GM21515 (cell line): ENCODE results near the gene PCA3.

ENCODE experiments used
- ATAC-seq: cut with Tn5 transposase; IDR thresholded peaks from one replicate; pipeline ENCODE4 v1.9.1; 2021; ENCODE audit not compliant: unreplicated experiment

PCA3 gene

DNA sequence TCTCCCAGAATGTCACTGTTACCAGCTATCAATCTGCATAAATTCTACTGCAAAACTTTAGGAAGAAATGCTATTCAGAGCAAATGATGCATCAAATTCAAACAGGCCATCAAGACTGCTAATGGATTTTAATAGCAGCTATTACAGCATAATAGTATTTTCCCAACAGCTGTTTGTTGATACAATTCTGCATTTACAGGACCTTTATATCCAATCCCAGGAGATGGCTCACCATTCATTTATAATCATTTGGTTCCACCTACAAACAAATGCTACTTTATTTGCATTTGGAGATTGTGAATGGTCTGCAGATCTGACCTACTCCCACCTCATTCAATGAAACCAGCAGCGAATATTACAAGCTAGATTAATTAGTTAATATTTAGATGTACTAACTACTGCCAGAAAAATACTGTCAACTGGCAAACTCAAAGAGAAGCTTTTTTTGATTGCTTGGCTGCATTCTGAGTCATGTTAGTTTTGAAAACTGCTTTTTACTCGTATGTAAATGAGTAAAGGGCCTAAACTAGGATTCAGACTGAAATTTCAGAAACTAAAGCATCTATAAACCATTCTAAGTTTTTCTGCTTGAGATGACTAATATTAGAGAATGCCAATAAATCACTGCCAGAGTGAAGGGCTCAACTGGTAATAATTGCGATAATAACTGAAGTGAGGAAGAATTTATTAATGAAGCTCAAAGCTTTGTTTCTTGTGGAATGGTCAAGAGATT, 7.1 kb upstream of the PCA3 start:
- ATAC-seq = no peak

GRCh38 chr9:76758476-76758875, 5.8 kb upstream of the PCA3 start:
- no peak for ATAC-seq

GRCh38 chr9:76759732-76760131, 4.5 kb upstream of the PCA3 start:
- no peak for ATAC-seq

DNA sequence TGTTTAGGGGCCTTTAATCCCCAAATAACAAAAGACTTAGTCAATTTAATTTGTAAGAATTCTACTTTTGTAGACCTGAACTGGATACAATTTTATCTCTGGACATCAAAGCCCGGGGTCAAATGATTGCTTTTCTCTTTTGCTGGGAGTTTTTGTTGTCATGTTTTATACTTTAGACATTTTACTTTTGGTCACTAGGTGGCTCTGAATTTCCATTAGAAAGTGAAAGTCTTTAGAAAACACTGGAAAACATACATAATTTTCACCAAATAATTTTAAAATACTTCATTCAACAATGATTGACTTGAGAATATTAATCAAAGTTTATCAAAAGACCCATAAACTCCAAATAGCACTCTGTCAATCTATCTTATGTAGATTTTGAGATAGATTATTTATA, 2.8 kb upstream of the PCA3 start:
- ATAC-seq = no peak

GRCh38 chr9:76766126-76766525, 1.9 kb downstream of the PCA3 start:
- no peak for ATAC-seq

GRCh38 chr9:76772686-76773445, 8.6 kb downstream of the PCA3 start:
- no peak for ATAC-seq

- ATAC-seq = no peak
These were observed 20.6 kb downstream of the PCA3 start for GRCh38 chr9:76784881-76785280.

GRCh38 chr9:76785501-76785900, 21.3 kb downstream of the PCA3 start:
- ATAC-seq = no peak

GRCh38 chr9:76787677-76788076, 23.4 kb downstream of the PCA3 start:
- ATAC-seq = no peak

GRCh38 chr9:76789840-76790239, 25.6 kb downstream of the PCA3 start:
- ATAC-seq = no peak

- no peak for ATAC-seq
These were observed 29.7 kb downstream of the PCA3 start for GRCh38 chr9:76793784-76794431.

GRCh38 chr9:76796296-76796695, 32.1 kb downstream of the PCA3 start:
- no peak for ATAC-seq

GRCh38 chr9:76798527-76798926, 34.3 kb downstream of the PCA3 start:
- ATAC-seq = no peak

GRCh38 chr9:76799473-76799872, 35.2 kb downstream of the PCA3 start:
- no peak for ATAC-seq

GRCh38 chr9:76800901-76801300, 36.7 kb downstream of the PCA3 start:
- ATAC-seq = no peak

DNA sequence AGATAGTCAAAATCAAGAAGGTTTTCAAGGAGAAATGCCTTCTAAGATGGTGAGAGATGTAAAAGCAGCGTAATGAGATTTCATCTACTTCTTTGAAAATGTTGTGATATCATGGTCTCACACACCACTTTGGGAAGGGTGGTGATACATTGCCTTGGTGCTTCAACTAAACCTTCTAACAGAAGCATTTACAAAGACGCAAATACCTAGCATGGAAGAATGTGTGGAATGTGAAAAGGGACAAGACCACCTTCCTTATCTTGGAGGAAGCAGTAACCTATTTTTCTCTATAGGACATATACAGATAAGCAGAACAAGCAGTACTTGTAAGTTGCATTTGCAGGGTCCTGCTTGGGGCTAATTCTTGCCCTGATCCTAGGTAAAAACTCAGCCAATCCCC, 38.8 kb downstream of the PCA3 start:
- ATAC-seq = no peak

DNA sequence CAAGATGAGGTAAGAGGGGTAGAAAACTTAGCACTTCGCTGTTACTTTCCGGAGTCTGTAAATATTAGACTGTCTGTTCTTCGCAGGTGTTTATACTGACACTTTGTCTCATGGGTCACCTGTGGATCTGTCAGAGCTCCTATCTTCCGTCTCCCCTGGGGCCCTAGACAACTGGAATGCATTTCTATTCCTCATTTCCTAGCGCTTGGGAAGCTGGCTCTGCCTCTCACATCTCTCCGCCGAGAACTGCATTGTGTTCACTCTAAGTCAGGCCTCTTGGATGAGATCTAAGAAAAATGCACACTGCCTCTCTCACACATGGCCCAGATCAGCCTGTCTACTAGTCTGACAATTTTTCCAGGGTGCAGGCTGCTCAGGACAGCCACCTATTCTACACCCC, 39.5 kb downstream of the PCA3 start:
- ATAC-seq = no peak

DNA sequence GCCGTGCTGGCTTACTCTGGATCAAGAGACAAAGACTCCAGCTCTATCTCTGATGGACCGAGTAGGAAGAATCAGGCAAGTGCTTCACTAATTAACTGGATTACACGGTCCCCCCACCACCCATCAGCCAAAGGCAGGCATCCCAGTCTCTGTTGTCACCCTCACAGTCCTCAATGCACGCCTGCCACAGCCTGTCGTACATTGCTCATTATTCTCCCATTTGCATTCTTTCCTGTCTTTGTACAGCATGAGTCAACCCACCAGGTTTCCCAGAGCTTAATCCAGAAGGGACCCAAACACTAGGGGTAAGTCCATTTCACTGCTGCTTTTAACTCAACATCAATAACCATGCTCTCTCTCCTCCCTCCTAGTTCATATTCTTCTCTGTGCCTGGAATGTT, 44.4 kb downstream of the PCA3 start:
- ATAC-seq = no peak

GRCh38 chr9:76810377-76810957, 46.2 kb downstream of the PCA3 start:
- ATAC-seq = peak; percentile 73

- ATAC-seq = no peak
These were observed 48.4 kb downstream of the PCA3 start for GRCh38 chr9:76812591-76812990.

DNA sequence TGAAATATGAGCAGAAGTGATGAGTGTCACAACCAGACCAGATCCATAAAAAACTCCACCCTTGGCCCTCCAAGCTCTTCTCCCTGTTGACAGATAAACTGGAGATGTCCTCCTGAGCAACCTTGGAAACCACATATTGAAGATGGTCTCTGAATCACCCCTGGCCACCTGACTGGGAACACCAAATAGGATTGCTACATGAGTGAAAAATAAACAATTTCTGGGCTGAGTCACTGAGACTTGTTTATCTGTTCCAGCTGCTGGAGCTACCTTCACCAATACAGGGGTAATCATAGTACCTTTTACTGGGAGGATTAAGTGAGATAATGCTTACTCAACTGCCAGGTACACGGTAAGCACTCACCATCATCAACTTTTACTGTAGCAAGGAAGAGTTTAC, 53.3 kb downstream of the PCA3 start:
- no peak for ATAC-seq

GRCh38 chr9:76818271-76818670, 54.0 kb downstream of the PCA3 start:
- ATAC-seq = no peak
